GM18519 (cell line): ENCODE measurements around the gene GMNC.
"Not testable (repeated sequence)": the region's sequence is repeated elsewhere in the genome, so short reads cannot be mapped to it uniquely, and the experiment has no call there.

Source experiments
- ATAC-seq: cut with Tn5 transposase; IDR thresholded peaks from one replicate; pipeline ENCODE4 v1.9.1; 2021; ENCODE audit warnings: mild to moderate bottlenecking, moderate library complexity; ENCODE audit not compliant: unreplicated experiment, low FRiP score

The GMNC gene, protein sequence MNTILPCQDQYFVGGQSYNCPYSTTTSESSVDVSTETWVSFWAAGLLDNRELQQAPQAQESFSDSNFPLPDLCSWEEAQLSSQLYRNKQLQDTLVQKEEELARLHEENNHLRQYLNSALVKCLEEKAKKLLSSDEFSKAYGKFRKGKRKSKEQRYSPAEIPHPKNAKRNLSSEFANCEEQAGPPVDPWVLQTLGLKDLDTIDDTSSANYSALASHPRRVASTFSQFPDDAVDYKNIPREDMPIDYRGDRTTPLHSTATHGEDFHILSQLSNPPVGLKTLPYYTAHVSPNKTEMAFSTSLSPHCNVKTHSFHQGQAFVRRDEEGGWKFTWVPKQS

DNA sequence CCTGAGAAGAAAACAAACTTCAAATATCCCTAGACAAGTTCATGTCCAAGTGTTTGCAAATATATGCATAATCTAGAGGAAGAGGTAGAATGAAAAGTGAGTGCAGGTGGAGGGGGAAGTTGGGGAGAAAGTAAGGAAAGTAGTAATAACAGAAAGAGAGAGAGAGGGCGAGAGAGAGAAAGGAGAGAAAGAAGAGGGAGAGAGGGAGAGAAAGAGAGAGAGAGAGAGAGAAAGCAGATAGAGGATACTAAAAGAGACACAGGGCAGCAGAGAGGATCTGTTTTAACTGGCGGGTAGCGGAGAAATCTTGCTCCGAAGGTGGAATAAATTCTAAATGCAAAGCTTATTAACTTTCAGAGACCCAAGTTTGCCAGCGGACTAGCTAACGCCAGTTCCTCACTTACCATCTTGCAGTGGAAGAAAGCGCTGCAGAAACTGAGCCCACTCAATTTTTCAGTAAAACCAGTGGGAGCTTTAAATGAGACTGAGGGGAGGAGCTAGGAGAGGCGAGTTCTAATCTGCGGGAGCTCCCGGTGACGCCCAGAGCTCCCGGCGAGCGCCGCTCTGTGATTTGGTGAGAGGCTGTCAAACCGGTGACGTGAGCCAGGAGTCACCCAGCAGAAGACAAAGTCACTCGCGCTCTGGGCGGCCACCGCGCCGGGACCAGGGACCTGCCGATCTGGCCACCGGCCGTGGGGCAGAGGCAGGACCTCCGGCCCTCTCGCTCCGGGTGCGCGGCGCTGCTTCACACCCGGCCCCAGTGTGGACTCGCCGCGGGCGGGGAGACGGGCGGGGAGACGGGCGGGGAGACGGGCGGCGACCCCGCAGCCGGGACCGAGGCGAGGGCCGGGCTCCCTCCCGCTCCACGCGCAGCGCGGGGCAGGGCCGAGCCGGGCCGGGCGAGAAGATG lies at the start of gene GMNC:
GMNC (minus strand) TSS at position 486 of the 910 bp plus-strand sequence; CDS start at position 407, 79 bp downstream.
- ATAC-seq, result peak; percentile 97

DNA sequence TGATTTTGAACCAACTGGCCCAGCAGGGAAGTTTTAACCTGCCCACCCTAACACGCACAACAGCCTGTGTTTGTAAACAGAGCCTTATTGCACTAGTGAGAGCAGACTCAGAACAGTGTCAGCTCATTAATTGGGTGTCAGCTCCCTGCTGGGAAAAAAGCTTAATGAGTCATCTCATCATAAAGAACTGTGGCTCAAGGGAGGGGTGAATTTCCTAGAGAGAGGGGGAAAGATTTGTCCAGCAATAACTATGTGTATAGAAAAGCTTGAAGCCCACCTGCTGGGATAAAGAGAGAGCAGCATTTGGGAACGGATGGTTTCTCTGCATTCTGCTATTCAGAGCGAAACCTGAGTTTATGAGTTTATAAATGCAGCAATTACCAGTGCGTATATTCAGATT lies 48.9 kb upstream of the GMNC start:
- no peak for ATAC-seq

DNA sequence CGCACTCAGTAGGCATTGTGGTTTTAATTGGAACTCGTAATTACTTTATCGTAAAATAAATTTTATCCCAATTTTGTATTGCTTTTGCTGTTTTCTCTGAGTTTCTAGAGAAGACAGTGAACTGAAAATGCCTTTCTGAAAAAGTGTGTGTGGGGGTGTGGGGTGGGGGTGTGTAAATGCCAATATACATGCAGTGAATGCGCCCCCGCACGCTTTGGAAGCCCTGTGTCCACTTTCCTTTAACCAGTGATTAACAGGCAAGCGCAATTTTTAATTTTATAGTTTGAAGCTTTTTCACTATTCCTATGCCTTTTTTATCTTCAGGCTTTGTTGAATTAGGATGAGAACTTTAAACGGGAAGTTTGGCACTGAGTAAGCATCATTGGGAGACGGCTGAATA lies 47.4 kb upstream of the GMNC start:
- no peak for ATAC-seq

DNA sequence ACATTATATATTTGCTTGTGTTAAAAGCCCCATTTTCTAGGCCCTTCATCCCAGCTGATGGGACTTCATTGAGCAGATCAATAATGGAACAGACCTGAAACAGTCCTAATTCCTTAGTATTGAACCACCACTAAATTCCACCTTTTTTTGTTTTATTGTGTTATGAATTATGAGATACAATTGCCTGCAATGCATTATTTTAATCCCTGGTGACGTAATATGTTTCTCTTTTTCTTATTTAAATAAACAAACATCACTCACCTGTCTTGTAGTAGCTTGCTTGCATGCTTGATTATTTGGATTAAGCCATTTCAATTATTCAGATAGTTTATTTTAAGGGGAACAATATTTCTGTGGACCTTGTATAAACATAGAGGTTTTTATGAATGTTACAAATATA lies 40.7 kb upstream of the GMNC start:
- no peak for ATAC-seq

DNA sequence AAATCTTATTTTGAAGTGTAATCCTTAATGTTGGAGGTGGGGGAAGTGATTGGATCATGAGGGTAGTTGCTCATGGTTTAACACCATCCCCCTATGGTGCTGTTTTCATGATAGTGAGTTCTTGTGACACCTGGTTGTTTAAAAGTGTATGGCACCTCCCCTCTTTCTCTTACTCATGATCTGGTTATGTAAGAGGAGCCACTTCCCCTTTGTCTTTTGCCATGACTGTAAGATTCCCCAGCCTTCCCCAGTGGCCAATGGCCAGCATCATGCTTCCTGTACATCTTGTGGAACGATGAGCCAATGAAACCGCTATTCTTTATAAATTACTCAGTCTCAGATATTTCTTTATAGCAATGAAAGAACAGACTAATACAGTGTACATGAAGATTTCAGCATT lies 39.8 kb upstream of the GMNC start:
- ATAC-seq, result peak; percentile 47

DNA sequence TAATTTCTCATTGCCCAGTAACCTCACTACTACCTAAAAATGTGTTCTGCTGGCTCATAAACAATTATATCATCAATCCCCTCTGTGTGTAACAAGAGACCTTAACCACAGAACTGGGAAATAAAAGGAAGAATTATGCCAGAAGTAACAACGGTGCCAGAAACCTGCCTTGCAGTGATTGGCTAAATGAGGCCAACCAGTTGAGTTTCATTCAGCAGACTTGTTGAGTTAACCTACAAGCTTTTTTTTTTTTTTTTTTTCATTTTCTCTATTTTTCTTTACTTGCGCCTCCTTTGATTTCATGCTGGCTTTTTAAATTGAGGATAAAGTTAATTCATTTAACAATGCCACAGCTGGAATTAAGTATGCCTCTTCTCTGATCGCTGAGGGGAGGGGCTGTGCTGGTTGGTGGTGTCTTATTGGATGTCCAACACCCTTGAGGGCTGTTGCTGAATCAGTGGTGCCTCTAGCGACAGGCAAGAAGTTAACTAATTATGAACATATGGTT lies 30.0 kb upstream of the GMNC start:
- ATAC-seq, result no peak

DNA sequence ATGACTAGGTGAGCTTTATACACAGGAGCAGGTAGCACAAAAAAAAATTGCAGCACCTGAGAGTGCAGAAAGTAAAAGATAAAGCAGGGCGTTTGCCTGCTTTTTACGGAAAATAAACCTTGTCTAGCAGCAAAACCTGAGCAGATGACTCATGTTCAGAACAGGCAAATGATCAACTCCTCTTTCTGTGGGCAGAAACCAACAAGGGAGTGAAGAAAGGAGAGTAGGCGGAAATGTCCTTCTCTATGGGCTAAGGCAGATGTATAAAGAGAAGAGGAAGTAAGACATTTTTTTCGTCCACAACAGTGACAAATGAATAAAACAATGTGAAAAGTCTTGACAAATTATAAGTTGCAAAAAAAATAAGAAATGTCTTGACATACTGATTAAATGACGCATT lies 24.5 kb upstream of the GMNC start:
- no peak for ATAC-seq

DNA sequence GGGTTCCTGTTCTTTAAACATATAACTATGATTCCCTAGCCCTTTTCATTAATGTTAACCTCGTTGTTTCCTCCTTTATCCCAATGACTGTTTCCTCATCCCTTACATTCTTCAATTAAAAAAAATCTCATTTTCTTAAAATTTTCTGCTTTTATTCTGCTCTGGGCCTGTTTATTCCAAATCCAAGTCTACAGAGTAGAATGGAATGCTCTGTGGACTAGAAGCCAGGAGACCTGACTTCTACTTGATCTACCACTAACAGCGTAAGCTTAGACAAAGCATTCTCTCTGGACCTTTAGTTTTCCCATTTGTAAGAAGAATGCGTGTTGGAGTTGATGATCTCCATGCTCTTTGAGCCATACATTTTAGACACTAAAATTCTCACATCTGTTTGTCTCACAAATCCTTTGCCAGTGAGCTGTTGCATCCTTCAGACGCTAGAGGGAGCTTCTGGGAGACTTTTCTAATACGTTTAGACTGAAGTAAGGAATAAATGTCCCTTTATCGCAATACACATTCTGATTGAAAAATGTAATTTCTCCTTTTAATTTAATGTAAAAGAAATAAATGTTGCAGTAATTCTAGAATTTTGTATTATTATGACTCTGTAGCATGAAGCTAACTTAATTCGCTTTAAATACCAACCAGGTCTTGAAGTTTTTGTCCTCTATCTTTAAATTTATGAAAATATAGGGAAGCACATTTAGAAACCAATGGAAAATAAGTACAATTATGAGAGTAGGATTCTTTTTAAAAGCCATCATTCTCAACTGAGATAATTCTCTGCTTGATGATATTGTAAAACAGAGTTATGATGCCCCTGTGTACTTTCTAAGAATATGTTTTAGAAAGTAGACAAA lies 21.7 kb upstream of the GMNC start:
- ATAC-seq, result peak; percentile 73

DNA sequence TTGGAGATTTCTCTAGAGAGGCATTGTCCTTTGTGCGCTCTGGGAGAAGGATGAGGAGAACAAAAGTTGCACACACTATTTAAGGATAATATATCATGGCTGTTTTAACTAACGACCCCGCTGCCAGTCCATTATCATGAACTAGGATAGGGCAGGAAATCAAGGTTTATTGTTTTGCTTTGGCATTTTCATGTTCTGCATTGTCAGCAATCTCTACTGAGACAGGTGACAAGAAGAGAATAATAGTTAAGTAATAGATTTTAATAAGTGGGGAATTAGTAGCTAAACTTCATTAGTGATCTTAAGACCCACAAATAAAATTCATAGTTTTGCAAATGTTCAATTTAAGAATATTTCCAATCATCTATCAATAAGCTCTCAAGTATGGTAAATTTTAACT lies 20.6 kb upstream of the GMNC start:
- ATAC-seq, result no peak

DNA sequence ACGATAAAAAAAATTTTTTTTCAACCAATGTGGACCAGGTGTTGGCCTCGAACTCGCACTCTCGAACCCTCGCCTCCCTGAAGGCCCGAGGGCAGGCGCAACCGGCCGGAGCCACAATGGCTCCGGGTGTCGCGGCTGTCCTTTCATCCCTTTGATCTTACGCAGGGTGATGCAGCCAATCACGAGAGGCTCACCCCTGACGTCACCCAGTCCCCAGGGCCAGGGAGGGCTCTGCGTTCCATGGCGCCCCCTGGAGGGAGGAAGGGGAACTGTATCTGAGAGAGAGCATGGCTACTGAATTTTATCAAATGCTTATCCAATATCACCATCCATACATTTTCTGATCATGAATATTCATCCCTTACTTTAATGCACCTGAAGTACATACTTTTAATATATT lies 15.4 kb upstream of the GMNC start:
- no peak for ATAC-seq

DNA sequence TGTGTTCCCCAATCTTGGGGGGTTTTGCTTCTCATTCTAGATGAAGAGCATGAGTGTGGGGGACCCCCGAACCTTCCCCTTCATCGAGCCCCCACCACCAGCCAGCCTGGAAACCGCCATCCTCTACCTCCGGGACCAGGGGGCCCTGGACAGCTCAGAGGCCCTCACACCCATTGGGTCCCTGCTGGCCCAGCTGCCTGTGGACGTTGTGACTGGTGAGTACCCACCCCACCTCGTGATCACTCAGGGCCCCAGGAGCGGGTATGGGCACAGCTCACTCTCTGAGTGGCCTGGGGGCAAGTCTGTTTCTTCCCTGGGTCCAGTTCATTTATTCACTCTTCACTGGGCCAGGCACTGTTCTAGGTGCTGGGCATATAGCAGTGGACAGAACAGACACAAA lies 13.9 kb upstream of the GMNC start:
- ATAC-seq, result not testable (repeated sequence)

DNA sequence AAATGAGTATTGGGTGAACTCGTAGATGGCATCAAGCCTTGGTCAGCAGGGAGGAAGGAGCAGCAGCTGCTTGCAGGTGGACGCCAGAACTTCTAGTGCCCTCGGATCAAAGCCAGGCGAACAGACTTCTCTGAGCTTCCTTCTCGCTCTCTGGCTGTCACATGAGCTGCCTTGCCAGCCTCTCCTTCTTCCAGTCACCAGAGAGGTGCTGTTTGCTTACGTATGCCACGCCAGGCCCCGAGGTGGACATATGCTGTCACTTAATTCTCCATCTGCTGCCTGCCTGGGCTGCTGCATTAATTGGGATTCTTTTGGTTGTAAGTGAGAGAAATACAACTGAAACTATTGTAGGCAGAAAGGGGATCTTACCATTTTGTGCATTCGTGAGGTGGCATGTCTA lies 12.6 kb upstream of the GMNC start:
- ATAC-seq, result not testable (repeated sequence)

DNA sequence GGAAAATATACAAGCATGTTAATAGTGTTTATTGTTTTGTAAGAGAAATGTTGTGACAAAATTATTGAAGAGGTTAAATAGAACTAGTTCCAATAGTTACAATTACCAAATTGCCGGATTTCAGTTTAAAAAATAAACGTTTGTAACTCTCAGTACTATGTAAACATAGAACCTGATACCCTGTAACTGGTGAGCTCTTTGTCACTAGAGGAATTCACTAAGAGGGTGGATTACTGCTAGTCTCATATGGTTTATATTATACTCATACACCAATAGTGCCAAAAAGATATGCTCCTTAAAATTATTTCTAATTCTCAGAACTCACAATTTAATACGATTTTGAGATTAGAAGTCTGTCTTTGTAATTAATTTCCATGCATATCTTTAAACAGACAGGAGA lies 7.6 kb upstream of the GMNC start:
- no peak for ATAC-seq

DNA sequence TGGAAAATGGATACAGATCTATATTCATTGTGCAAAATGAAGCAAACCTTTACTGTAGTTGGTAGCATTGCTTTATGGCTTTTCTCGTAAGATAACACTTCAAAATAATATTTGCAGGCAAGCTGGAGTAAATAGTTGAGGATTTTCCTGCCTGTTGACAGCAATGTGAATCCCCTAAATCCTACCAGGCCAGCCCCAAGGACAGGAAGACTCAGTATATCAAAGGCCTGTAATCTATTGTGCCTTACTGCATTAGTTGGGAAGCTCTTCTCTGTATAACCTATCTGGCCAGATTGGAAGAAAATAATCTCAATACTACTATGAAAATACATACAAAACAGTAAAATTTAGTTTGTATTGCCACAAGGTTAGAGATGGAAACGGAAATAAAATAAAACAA lies 4.6 kb upstream of the GMNC start:
- ATAC-seq, result no peak

DNA sequence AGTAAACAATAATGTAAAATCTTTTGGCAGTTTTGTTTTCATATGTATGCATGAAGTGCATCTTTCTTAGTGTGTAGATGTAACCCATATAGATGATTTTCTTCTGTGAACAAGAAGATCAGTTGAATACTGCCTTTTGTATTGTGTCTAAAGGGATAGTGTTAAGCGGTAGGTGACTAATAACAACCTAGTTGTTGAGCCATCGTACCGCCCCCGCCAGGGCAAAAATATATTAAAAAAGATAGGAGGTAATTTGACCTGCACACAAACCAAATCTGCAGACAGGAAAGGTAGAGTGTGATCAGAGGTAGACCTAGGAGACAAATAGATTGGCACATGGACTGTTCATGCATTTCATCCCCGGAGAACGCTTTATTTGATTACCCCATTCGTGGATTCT lies 3.3 kb upstream of the GMNC start:
- ATAC-seq, result no peak

DNA sequence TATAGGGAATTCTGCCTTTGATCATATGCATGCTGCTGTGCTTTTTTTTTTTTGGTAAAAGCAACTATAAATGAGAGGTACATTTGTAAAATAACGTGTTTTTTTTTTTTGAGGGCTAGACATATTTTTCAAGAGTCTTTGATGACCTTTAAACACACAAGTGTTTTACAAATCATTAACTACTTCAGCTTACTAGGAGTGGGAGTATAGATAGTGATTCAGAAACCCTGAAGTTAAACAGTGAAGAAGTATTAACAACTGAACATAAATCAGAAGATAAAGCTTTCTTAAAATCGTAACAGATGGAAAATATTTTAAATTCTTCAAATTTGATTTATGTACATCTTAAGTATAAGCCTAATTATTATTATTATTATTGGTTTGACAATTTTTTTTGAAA lies 2.9 kb upstream of the GMNC start:
- no peak for ATAC-seq

DNA sequence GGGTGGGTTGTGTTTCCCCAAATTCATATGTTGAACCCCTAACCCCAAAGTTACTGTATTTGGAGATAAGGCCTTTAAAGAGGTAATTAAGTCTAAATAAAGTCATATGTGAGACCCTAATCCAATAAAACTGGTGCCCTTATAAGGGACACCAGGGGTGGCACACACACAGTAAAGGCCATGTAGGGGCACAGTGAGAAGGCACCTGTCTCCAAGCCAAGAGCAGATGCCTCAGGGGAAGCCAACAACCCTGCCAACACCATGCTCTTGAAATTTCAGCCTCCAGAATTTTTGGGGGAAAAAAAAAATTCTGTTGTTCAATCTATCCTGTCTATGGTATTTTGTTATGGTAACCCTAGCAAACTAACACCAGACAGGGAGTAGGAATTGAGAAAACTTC lies 1.5 kb upstream of the GMNC start:
- no peak for ATAC-seq

DNA sequence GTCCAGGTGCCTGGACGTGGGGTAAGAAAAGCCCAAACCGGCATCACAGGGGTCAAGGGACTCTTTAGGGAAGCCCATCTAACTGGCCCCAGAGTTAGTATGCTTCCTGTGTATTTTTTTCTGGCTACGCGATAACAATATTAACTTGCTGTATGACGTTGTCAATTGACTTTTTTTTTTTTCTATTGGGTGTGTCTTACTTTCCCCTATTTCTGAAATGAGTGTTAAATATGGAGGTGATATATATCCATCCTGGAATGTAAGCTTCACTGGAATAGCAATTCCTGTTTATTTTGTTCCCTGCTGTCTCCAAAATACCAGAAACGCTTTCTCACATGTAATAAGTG lies 598 bp upstream of the GMNC start:
- no peak for ATAC-seq

DNA sequence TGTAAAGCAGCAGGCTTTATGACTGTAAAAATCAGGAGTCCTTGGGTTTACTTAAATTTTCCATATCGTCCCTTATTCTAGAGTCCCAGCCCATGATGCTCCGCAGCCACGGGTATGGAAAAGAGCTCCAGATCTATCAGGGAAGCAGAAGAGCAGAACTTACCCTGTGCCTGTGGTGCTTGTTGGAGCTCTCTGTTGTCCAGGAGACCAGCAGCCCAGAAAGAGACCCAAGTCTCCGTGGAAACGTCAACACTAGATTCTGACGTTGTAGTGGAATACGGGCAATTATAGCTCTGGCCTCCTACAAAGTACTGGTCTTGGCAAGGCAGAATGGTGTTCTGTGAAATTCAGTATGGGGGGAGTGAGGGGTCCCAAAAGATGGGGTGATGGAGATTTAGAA lies 2.0 kb downstream of the GMNC start:
- ATAC-seq, result no peak

DNA sequence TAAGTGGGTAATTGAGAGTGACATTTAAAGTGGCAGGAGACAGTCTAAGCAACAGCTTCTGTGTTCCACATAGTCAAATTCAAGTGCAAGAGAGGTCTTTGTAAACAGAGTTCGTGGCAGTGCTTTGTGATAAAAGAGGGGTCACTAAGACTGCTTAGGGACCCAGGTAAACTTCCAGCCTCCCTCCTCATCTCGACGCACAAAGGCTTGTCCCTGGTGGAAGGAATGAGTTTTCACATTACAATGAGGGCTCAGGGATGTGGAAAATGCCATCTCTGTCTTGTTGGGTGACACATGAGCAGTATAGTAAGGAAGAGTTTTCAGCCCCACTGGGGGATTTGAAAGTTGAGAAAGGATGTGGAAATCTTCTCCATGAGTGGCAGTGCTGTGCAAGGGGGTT lies 7.3 kb downstream of the GMNC start:
- ATAC-seq, result no peak

DNA sequence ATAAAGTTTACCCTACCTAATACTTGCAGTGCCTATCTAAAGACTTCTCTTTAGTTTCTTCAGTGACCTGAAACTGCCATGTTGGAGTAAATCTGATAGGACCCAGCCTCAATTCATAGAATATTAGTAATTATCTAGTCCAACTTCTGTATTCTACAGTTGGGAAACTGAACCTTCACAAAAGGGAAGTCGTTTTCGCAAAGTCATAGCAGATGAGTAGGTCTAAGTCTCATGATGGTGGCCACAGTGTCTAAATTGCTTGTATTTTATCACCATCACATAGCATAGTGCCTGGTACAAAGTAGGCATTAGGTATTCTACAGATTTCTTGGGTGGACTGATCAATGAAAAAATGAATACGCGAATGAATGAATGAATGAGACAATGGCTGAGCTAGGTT lies 8.4 kb downstream of the GMNC start:
- ATAC-seq, result no peak
